K562 (cell line): Measurements from ENCODE around the gene ZBTB8B. TPM values are rescaled to one million over a fixed set of nuclear protein-coding genes. Genes with fewer than 3 reads are reported as not detected.

ENCODE experiments used
- ATAC-seq: fragments of 200-7000 bp; cut with Tn5 transposase; 3 replicates; pipeline ENCODE4 v1.9.1; 2020; ENCODE audit warnings: moderate library complexity
- BruUV-seq: library from RNA; stranded (reverse); fragments of 400-500 nt; replicated peaks from 2 replicates; lab custom pipeline; 2021; lab: Mats Ljungman, UMichigan
- CTCF ChIA-PET: fragments of 300-600 bp; formaldehyde crosslinking; extraction: SDS; loops from one replicate; lab custom pipeline; 2021; ENCODE audit warnings: low intra/inter-chr PET ratio; lab: Yijun Ruan, JAX
- POLR2A ChIA-PET: fragments of 300-600, 350-650 bp; sonication (Branson Sonifier 250); formaldehyde crosslinking; extraction: SDS; loops from one replicate; lab custom pipeline; 2021; ENCODE audit warnings: antibody characterized with exemption, inconsistent platforms; lab: Yijun Ruan, JAX
- DNase-seq, 4 experiments: peaks; one replicate each; pipeline versions ENCODE4 v3.0.0 to v3.0.0-alpha.2; 2011 to 2018; ENCODE audit warnings: low spot score in 3 of 4, mixed read lengths in 3 of 4; ENCODE audit errors: extremely low read depth in 1 of 4
- FAIRE-seq: peaks from 2 replicates; lab custom pipeline; 2011; peaks lifted over from hg19 to GRCh38; lab: Jason Lieb, UNC
- H2AFZ ChIP-seq: 2 replicates; pipeline ENCODE4 v1.6.0; 2011; ENCODE audit warnings: low read depth, low read length, control low read depth, inconsistent platforms
- H3K27ac ChIP-seq: fragments of 200-600 bp; 3 replicates; pipeline ENCODE4 v1.8.0; 2011; ENCODE audit warnings: low read depth, mild to moderate bottlenecking, control low read depth, inconsistent platforms, low read length, moderate library complexity, mixed read lengths; ENCODE audit errors: extremely low read depth
- H3K27me3 ChIP-seq, 2 experiments: fragments of 300-600 bp in 1 of 2; 2 replicates in 1 of 2; 3 replicates in 1 of 2; pipeline versions ENCODE4 v1.6.0 to v1.8.0; 2011; ENCODE audit warnings: inconsistent platforms in 2 of 2, low read length in 2 of 2, mild to moderate bottlenecking in 1 of 2, mixed read lengths in 1 of 2, moderate library complexity in 1 of 2; ENCODE audit not compliant: control insufficient read depth in 2 of 2, insufficient read depth in 2 of 2
- H3K36me3 ChIP-seq: fragments of 300-600 bp; 3 replicates; pipeline ENCODE4 v1.8.0; 2011; ENCODE audit warnings: mild to moderate bottlenecking, low read length, inconsistent platforms; ENCODE audit not compliant: control insufficient read depth, insufficient read depth
- H3K4me1 ChIP-seq, 2 experiments: fragments of 200-600 bp in 1 of 2; replicated peaks in 1 of 2; 2 replicates in 1 of 2; 3 replicates in 1 of 2; pipeline versions ENCODE4 v1.5.1 to v1.8.0; 2011; ENCODE audit warnings: inconsistent platforms in 2 of 2, low read length in 2 of 2, mild to moderate bottlenecking in 1 of 2, mixed read lengths in 1 of 2, moderate library complexity in 1 of 2; ENCODE audit not compliant: control insufficient read depth in 2 of 2, insufficient read depth in 2 of 2
- H3K4me2 ChIP-seq: 2 replicates; pipeline ENCODE4 v1.6.1; 2011; ENCODE audit warnings: low read length, control low read depth, inconsistent platforms, mixed read lengths; ENCODE audit not compliant: insufficient read depth
- H3K4me3 ChIP-seq: fragments of 200-600 bp; sonication (generic), shearing (Covaris generic); 2 replicates; pipeline ENCODE4 v1.5.1; 2016; ENCODE audit warnings: control low read depth, inconsistent platforms
- H3K79me2 ChIP-seq: fragments of 200-600 bp; 3 replicates; pipeline ENCODE4 v1.8.0; 2011; ENCODE audit warnings: low read length, inconsistent platforms; ENCODE audit not compliant: control insufficient read depth, insufficient read depth
- H3K9ac ChIP-seq, 2 experiments: 2 replicates each; pipeline versions ENCODE4 v1.6.0 to v1.6.1; 2011; ENCODE audit warnings: low read depth in 2 of 2, low read length in 2 of 2, control low read depth in 1 of 2, inconsistent platforms in 1 of 2, mild to moderate bottlenecking in 1 of 2, mixed read lengths in 1 of 2; ENCODE audit not compliant: insufficient read depth in 1 of 2
- H3K9me1 ChIP-seq: one replicate; pipeline ENCODE4 v1.6.0; 2011; ENCODE audit warnings: inconsistent platforms, mild to moderate bottlenecking, low read length, moderate library complexity; ENCODE audit not compliant: control insufficient read depth, insufficient read depth
- H3K9me3 ChIP-seq: replicated peaks from 2 replicates; pipeline ENCODE4 v1.5.1; 2011; ENCODE audit warnings: low read depth, low read length, inconsistent platforms; ENCODE audit not compliant: control insufficient read depth, insufficient read depth
- H4K20me1 ChIP-seq: replicated peaks from 2 replicates; pipeline ENCODE4 v1.6.1; 2011; ENCODE audit warnings: low read length, inconsistent platforms, mixed read lengths; ENCODE audit not compliant: control insufficient read depth, insufficient read depth
- HDAC6 ChIP-seq: IDR thresholded peaks from 2 replicates; pipeline ENCODE4 v1.6.1; 2012; ENCODE audit warnings: low read depth, mild to moderate bottlenecking, control low read depth, inconsistent platforms, low read length, moderate library complexity
- KAT2B ChIP-seq: IDR thresholded peaks from one replicate; pipeline ENCODE4 v1.6.1; 2012; ENCODE audit warnings: low read depth, mild to moderate bottlenecking, control low read depth, inconsistent platforms, low read length, moderate library complexity
- MTA1 ChIP-seq: fragments of 450-650 bp; IDR thresholded peaks from 2 replicates; pipeline ENCODE4 v1.6.1; 2017; ENCODE audit warnings: borderline replicate concordance
- PHF20 ChIP-seq: fragments of 450-650 bp; IDR thresholded peaks from 2 replicates; pipeline ENCODE4 v1.6.1; 2018; ENCODE audit not compliant: partially characterized antibody
- SAP30 ChIP-seq: fragments of 200-600 bp; sonication (generic); IDR thresholded peaks from 2 replicates; pipeline ENCODE4 v1.6.1; 2012; ENCODE audit warnings: borderline replicate concordance, low read depth, mild to moderate bottlenecking, moderate library complexity, low read length, control low read depth, inconsistent platforms; ENCODE audit not compliant: insufficient read depth, poor library complexity, severe bottlenecking
- SP2 ChIP-seq: IDR thresholded peaks from 2 replicates; pipeline ENCODE4 v1.6.1; 2011; ENCODE audit warnings: mild to moderate bottlenecking, low read depth, low read length, moderate library complexity; ENCODE audit not compliant: poor library complexity, severe bottlenecking; ENCODE audit errors: extremely low read depth
- XRCC4 ChIP-seq: IDR thresholded peaks from one replicate; pipeline ENCODE4 v1.6.1; 2011; ENCODE audit not compliant: insufficient read depth, insufficient read length; ENCODE audit errors: extremely low read depth
- WGBS: fragments of 100-300 bp; shearing (Covaris generic); methylation state at CpG from one replicate; pipeline ENCODE4 v1.1.6; 2016; ENCODE audit warnings: low coverage, mixed read lengths; ENCODE audit not compliant: insufficient coverage; ENCODE audit errors: missing lambda C conversion rate; 5-methylcytosine and 5-hydroxymethylcytosine counted together
- in situ Hi-C: fragments of 300-500 bp; cut with MboI; formaldehyde crosslinking; loops from 4 replicates; pipeline ENCODE4 v1.15.0; 2018; ENCODE audit warnings: inconsistent platforms, mixed read lengths
- intact Hi-C: fragments of 100-400 bp; cut with micrococcal nuclease; formaldehyde crosslinking; loops from 2 replicates; pipeline ENCODE4 v1.14.2; 2022
- polyA plus RNA-seq, 8 experiments: library from polyadenylated mRNA; depleted of rRNA in 4 of 8; stranded (reverse) in 5 of 8; unstranded in 3 of 8; fragments of >200 nt; fragmentation: Nextera tagmentation in 2 of 8; fragmentation: Illumina TruSeq in 1 of 8; extraction: Ambion mirVana in 2 of 8; extraction: Trizol in 1 of 8; gene quantifications; 2 replicates each; pipeline versions ENCODE4 v1.2.1 to v1.2.3, GENCODE V29; 2011 to 2014; ENCODE audit warnings: inconsistent platforms in 1 of 8, missing spikeins in 1 of 8
- total RNA-seq, 7 experiments: library from RNA; depleted of rRNA in 6 of 7; stranded (reverse); fragments of >200 nt in 6 of 7; fragmentation: Illumina TruSeq in 2 of 7; extraction: Trizol in 2 of 7; gene quantifications; 2 replicates each; pipeline versions ENCODE4 v1.2.1 to v1.2.3, GENCODE V29; 2011 to 2021; ENCODE audit warnings: low replicate concordance in 1 of 7
- TF ChIP-seq, protein P1 (sequence below), 2 experiments: fragments of 450-650 bp in 1 of 2; sonication (generic) in 1 of 2; formaldehyde crosslinking; conservative IDR thresholded peaks; 2 replicates each; pipeline versions ENCODE4 v1.4.0 to v1.8.1; 2020 to 2022; ENCODE audit warnings: mild to moderate bottlenecking in 1 of 2, missing genetic modification reagents in 1 of 2
- TF ChIP-seq, protein P2 (sequence below): fragments of 250-450 bp; sonication (Bioruptor Pico); IDR thresholded peaks from 2 replicates; pipeline ENCODE4 v1.8.0; 2021; ENCODE audit warnings: borderline replicate concordance, mild to moderate bottlenecking, moderate library complexity; ENCODE audit not compliant: poor library complexity, severe bottlenecking
- TF ChIP-seq, protein P3 (sequence below): fragments of 200-800 bp; sonication (Bioruptor generic); IDR thresholded peaks from 2 replicates; pipeline ENCODE4 v1.6.1; 2016; ENCODE audit warnings: missing genetic modification characterization, missing compliant biosample characterization
- TF ChIP-seq, protein P4 (sequence below): fragments of 250-450 bp; sonication (Bioruptor Pico); IDR thresholded peaks from 2 replicates; pipeline ENCODE4 v1.8.0; 2022; ENCODE audit warnings: moderate library complexity, mild to moderate bottlenecking, inconsistent platforms

Gene ZBTB8B
- total and polyA plus RNA-seq, 9 of the 15 experiments (the other 6 are each of a cell fraction or from before 2014, with no cell fraction given), result not detected

DNA sequence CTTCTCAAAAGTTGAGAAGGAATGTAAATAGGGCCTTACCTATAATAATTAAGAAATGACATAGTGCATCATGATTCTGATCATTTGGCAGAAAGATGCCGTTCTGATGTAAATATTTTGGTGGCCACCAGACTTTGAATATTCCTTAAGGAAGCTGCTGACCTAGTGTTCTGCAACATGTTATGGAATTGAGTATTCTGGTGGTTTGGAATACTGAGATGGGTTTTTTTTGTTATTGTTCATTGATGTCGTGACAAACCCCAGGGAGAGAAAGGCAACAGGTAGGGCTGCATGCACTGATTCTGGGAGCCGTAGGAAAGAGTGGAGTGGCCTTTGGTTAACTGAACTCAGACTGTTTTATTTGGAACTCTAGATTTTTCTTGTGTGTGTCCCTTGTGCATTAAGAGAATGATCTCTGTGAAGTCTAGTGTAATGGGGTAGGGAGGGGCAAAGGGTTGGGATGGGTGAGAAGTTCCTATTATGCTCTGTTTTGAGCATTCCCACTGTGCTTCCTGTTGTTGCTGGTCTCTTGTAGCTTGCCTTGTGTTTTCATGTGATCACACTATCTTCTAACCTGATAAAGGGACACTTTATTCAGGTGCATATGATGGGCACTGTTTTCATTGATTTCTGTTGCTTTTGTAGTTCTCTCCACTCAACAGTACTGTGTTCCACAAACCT is 25.0 kb downstream of the ZBTB8B start (continued):
- TF ChIP-seq PHF20, result no peak
- TF ChIP-seq, protein P1, sequence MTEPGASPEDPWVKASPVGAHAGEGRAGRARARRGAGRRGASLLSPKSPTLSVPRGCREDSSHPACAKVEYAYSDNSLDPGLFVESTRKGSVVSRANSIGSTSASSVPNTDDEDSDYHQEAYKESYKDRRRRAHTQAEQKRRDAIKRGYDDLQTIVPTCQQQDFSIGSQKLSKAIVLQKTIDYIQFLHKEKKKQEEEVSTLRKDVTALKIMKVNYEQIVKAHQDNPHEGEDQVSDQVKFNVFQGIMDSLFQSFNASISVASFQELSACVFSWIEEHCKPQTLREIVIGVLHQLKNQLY (CRISPR knock-in tag; conservative IDR thresholded peaks at IDR 0.05), result no peak
- no peak for TF ChIP-seq SP2
- TF ChIP-seq MTA1, result no peak
- TF ChIP-seq, protein P2, sequence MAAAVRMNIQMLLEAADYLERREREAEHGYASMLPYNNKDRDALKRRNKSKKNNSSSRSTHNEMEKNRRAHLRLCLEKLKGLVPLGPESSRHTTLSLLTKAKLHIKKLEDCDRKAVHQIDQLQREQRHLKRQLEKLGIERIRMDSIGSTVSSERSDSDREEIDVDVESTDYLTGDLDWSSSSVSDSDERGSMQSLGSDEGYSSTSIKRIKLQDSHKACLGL (CRISPR knock-in tag), result no peak
- no peak for TF ChIP-seq KAT2B

DNA sequence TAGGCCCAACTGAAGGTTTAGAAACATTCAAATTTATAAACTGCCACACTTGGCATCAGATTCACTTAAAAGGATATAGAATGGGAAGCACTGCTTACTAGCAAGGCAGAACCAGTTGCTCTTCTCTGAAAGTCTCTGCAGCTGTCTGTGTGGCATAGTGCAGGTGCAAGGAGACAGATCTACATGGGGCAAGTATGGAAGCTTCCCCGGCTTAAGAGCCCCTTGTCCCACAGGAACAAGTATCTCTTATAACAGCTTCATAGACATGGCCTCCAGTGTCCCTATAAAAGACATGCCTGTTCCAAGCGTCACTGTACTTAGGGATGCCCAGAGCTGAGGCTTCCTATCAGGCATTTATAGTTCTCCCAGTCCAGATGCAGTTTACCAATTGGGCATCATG is 26.5 kb downstream of the ZBTB8B start:
- H3K27ac ChIP-seq, result no peak overlapping the region
- 3% methylated on average over 2 of the region's 2 CpGs for WGBS
- in situ Hi-C loops, result no loop called here
- H3K9ac ChIP-seq, result no peak overlapping the region
- no peak overlapping the region for H3K4me2 ChIP-seq
- ATAC-seq, result no peak
- ChIA-PET POLR2A (interaction anchor here (0.6 kb wide), 1 partner anchor 27 kb away, joined by 3 read pairs; no protein-coding TSS in a partner anchor), CTCF (no interaction called here)
- peaks cover 14 to 25% of the 10 kb centered on the region in 2 experiments for H3K27me3 ChIP-seq
- no peaks in the 10 kb centered on the region for H3K79me2 ChIP-seq
- H3K36me3 ChIP-seq, result no peaks in the 10 kb centered on the region
- H3K4me1 ChIP-seq, result no peaks in the 10 kb centered on the region; a peak in 3 of 5 replicates
- H3K9me1 ChIP-seq, result no peaks in the 10 kb centered on the region
- BruUV-seq, result no TSS peak
- H3K4me3 ChIP-seq, result no peak overlapping the region
- H4K20me1 ChIP-seq, result peaks cover 3% of the 10 kb centered on the region; the same call in 1 of the 2 replicates
- no peak for DNase-seq
- H3K9me3 ChIP-seq, result no peaks in the 10 kb centered on the region
- intact Hi-C loops, result no loop called here
- no peak overlapping the region for H2AFZ ChIP-seq
- FAIRE-seq, result no peak
- no peak for TF ChIP-seq XRCC4
- TF ChIP-seq, protein P3, sequence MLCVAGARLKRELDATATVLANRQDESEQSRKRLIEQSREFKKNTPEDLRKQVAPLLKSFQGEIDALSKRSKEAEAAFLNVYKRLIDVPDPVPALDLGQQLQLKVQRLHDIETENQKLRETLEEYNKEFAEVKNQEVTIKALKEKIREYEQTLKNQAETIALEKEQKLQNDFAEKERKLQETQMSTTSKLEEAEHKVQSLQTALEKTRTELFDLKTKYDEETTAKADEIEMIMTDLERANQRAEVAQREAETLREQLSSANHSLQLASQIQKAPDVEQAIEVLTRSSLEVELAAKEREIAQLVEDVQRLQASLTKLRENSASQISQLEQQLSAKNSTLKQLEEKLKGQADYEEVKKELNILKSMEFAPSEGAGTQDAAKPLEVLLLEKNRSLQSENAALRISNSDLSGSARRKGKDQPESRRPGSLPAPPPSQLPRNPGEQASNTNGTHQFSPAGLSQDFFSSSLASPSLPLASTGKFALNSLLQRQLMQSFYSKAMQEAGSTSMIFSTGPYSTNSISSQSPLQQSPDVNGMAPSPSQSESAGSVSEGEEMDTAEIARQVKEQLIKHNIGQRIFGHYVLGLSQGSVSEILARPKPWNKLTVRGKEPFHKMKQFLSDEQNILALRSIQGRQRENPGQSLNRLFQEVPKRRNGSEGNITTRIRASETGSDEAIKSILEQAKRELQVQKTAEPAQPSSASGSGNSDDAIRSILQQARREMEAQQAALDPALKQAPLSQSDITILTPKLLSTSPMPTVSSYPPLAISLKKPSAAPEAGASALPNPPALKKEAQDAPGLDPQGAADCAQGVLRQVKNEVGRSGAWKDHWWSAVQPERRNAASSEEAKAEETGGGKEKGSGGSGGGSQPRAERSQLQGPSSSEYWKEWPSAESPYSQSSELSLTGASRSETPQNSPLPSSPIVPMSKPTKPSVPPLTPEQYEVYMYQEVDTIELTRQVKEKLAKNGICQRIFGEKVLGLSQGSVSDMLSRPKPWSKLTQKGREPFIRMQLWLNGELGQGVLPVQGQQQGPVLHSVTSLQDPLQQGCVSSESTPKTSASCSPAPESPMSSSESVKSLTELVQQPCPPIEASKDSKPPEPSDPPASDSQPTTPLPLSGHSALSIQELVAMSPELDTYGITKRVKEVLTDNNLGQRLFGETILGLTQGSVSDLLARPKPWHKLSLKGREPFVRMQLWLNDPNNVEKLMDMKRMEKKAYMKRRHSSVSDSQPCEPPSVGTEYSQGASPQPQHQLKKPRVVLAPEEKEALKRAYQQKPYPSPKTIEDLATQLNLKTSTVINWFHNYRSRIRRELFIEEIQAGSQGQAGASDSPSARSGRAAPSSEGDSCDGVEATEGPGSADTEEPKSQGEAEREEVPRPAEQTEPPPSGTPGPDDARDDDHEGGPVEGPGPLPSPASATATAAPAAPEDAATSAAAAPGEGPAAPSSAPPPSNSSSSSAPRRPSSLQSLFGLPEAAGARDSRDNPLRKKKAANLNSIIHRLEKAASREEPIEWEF (CRISPR knock-in tag), result no peak
- TF ChIP-seq HDAC6, result no peak
- TF ChIP-seq, protein P4, sequence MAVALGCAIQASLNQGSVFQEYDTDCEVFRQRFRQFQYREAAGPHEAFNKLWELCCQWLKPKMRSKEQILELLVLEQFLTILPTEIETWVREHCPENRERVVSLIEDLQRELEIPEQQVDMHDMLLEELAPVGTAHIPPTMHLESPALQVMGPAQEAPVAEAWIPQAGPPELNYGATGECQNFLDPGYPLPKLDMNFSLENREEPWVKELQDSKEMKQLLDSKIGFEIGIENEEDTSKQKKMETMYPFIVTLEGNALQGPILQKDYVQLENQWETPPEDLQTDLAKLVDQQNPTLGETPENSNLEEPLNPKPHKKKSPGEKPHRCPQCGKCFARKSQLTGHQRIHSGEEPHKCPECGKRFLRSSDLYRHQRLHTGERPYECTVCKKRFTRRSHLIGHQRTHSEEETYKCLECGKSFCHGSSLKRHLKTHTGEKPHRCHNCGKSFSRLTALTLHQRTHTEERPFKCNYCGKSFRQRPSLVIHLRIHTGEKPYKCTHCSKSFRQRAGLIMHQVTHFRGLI, result no peak
- no peak for TF ChIP-seq SAP30
